ENCODE data around the gene ZBTB7C.

- no peak for TF ChIP-seq CTCF (IDR thresholded peaks at IDR 0.05)
- no peak for TF ChIP-seq POLR2A (IDR thresholded peaks at IDR 0.05)
These were observed 114.1 kb downstream of the ZBTB7C start for GRCh38 chr18:48294899-48295585.

Data from esophagus squamous epithelium (tissue), 4 donors.